Esophagus squamous epithelium (tissue), 4 donors: ENCODE measurements around the gene FBXO41.

Experiments used
- CTCF ChIP-seq, 6 experiments: fragments of 450-650 bp in 4 of 6; fragments of 200-600 bp in 2 of 6; sonication (generic) in 2 of 6; IDR thresholded peaks; one replicate each; pipeline ENCODE4 v1.5.1; 2016 to 2019; ENCODE audit warnings: antibody characterized with exemption in 6 of 6, mild to moderate bottlenecking in 4 of 6, moderate library complexity in 4 of 6
- POLR2A ChIP-seq, 4 donors: fragments of 450-650 bp; IDR thresholded peaks; one replicate each; pipeline ENCODE4 v1.6.1; 2017; ENCODE audit warnings: antibody characterized with exemption in 4 of 4, mild to moderate bottlenecking in 4 of 4, moderate library complexity in 3 of 4

- no peak for TF ChIP-seq CTCF (IDR thresholded peaks at IDR 0.05)
- TF ChIP-seq POLR2A (IDR thresholded peaks at IDR 0.05): no peak
Observed at GRCh38 chr2:73264332-73264606, 20.0 kb downstream of the FBXO41 start.
